Endothelial cell of umbilical vein (primary cell): ENCODE results near the gene LRRC74B. TPM values are rescaled to one million over a fixed set of nuclear protein-coding genes. Genes with fewer than 3 reads are reported as not detected.

Experiments
- BruUV-seq: library from RNA; stranded (reverse); fragments of 400-500 nt; replicated peaks from 2 replicates; lab custom pipeline; 2021; lab: Mats Ljungman, UMichigan
- CTCF ChIA-PET: fragments of 300-600, 350-600 bp; sonication (Branson Sonifier 250); formaldehyde crosslinking; loops from one replicate; lab custom pipeline; 2021; ENCODE audit warnings: antibody characterized with exemption, inconsistent platforms; lab: Charles Lee
- POLR2A ChIA-PET: fragments of 300-600, 350-600 bp; sonication (Branson Sonifier 250); formaldehyde crosslinking; loops from one replicate; lab custom pipeline; 2021; ENCODE audit warnings: antibody characterized with exemption, inconsistent platforms; lab: Charles Lee
- DNase-seq: peaks from one replicate; pipeline ENCODE4 v3.0.0-alpha.2; 2011; ENCODE audit warnings: low read depth, low spot score
- FAIRE-seq: peaks from 2 replicates; lab custom pipeline; 2011; peaks lifted over from hg19 to GRCh38; lab: Jason Lieb, UNC
- H2AFZ ChIP-seq: 2 replicates; pipeline ENCODE4 v1.6.0; 2012; ENCODE audit warnings: low read depth, low read length, control low read depth, inconsistent platforms
- H3K27ac ChIP-seq: 2 replicates; pipeline ENCODE4 v1.5.1; 2011; ENCODE audit warnings: low read depth, mild to moderate bottlenecking, control low read depth, low read length, moderate library complexity; ENCODE audit not compliant: insufficient read depth
- H3K27me3 ChIP-seq, 2 experiments: 2 replicates each; pipeline versions ENCODE4 v1.6.0 to v1.6.1; 2011; ENCODE audit warnings: low read length in 2 of 2, mixed read lengths in 1 of 2; ENCODE audit not compliant: control insufficient read depth in 2 of 2, insufficient read depth in 2 of 2
- H3K36me3 ChIP-seq, 2 experiments: 2 replicates in 1 of 2; 3 replicates in 1 of 2; pipeline ENCODE4 v1.5.1; 2011; ENCODE audit warnings: low read length in 2 of 2, mild to moderate bottlenecking in 1 of 2, moderate library complexity in 1 of 2; ENCODE audit not compliant: control insufficient read depth in 2 of 2, insufficient read depth in 2 of 2; ENCODE audit errors: extremely low read depth in 1 of 2
- H3K4me1 ChIP-seq: 3 replicates; pipeline ENCODE4 v1.5.1; 2011; ENCODE audit warnings: mild to moderate bottlenecking, low read length; ENCODE audit not compliant: control insufficient read depth, insufficient read depth; ENCODE audit errors: extremely low read depth
- H3K4me2 ChIP-seq: 2 replicates; pipeline ENCODE4 v1.6.1; 2011; ENCODE audit warnings: low read length, control low read depth, mixed read lengths; ENCODE audit not compliant: insufficient read depth
- H3K4me3 ChIP-seq, 3 experiments: fragments of 200-600 bp in 1 of 3; sonication (generic), shearing (Covaris generic) in 1 of 3; replicated peaks in 1 of 3; 2 replicates each; pipeline ENCODE4 v1.5.1; 2011 to 2016; ENCODE audit warnings: control low read depth in 3 of 3, low read length in 3 of 3, mild to moderate bottlenecking in 2 of 3, inconsistent platforms in 1 of 3, low read depth in 1 of 3, moderate library complexity in 1 of 3; ENCODE audit not compliant: insufficient read depth in 1 of 3
- H3K79me2 ChIP-seq: 2 replicates; pipeline ENCODE4 v1.6.0; 2012; ENCODE audit warnings: low read length, inconsistent platforms; ENCODE audit not compliant: control insufficient read depth, insufficient read depth
- H3K9ac ChIP-seq: replicated peaks from 2 replicates; pipeline ENCODE3; 2011; ENCODE audit warnings: low read length, control low read depth; ENCODE audit not compliant: insufficient read depth; ENCODE audit errors: extremely low read depth
- H3K9me1 ChIP-seq: replicated peaks from 3 replicates; pipeline ENCODE4 v1.6.0; 2011; ENCODE audit warnings: mild to moderate bottlenecking, low read length; ENCODE audit not compliant: control insufficient read depth, insufficient read depth; ENCODE audit errors: extremely low read depth
- H3K9me3 ChIP-seq: replicated peaks from 2 replicates; pipeline ENCODE4 v1.5.1; 2012; ENCODE audit warnings: low read length, inconsistent platforms; ENCODE audit not compliant: control insufficient read depth, insufficient read depth
- H4K20me1 ChIP-seq: replicated peaks from 2 replicates; pipeline ENCODE3; 2011; ENCODE audit warnings: mild to moderate bottlenecking, low read length; ENCODE audit not compliant: control insufficient read depth, insufficient read depth; ENCODE audit errors: extremely low read depth
- CTCF ChIP-seq, 2 donors: IDR thresholded peaks; 1 replicate in 1 of 2; 2 replicates in 1 of 2; pipeline ENCODE4 v1.5.1; 2011; ENCODE audit warnings: low read length in 2 of 2, mild to moderate bottlenecking in 2 of 2, moderate library complexity in 2 of 2, control low read depth in 1 of 2, inconsistent platforms in 1 of 2, low read depth in 1 of 2; ENCODE audit not compliant: insufficient read depth in 1 of 2; ENCODE audit errors: extremely low read depth in 1 of 2
- EZH2 ChIP-seq: IDR thresholded peaks from 2 replicates; pipeline ENCODE4 v1.6.1; 2012; ENCODE audit warnings: borderline replicate concordance, low read depth, mild to moderate bottlenecking, moderate library complexity, low read length, inconsistent platforms; ENCODE audit not compliant: severe bottlenecking
- FOS ChIP-seq: IDR thresholded peaks from 2 replicates; pipeline ENCODE4 v1.6.1; 2011; ENCODE audit warnings: mild to moderate bottlenecking, low read length, moderate library complexity, borderline replicate concordance; ENCODE audit not compliant: insufficient read depth
- GATA2 ChIP-seq: IDR thresholded peaks from 2 replicates; pipeline ENCODE4 v1.7.0; 2011; ENCODE audit warnings: low read depth, mild to moderate bottlenecking, moderate library complexity, mixed read lengths, low read length; ENCODE audit not compliant: insufficient read length, insufficient read depth
- JUN ChIP-seq: IDR thresholded peaks from 2 replicates; pipeline ENCODE4 v1.6.1; 2011; ENCODE audit warnings: borderline replicate concordance, low read depth; ENCODE audit not compliant: insufficient read length, insufficient read depth
- MAX ChIP-seq: IDR thresholded peaks from 2 replicates; pipeline ENCODE4 v1.6.1; 2011; ENCODE audit not compliant: insufficient read depth, insufficient read length
- MYC ChIP-seq: IDR thresholded peaks from one replicate; pipeline ENCODE4 v1.6.1; 2011; ENCODE audit warnings: mild to moderate bottlenecking, low read depth, low read length
- POLR2A ChIP-seq: IDR thresholded peaks from 2 replicates; pipeline ENCODE4 v1.6.1; 2012; ENCODE audit warnings: low read depth, mild to moderate bottlenecking, control low read depth, low read length
- POLR2AphosphoS5 ChIP-seq: IDR thresholded peaks from 2 replicates; pipeline ENCODE4 v1.6.1; 2012; ENCODE audit warnings: low read depth, mild to moderate bottlenecking, control low read depth, low read length, moderate library complexity; ENCODE audit not compliant: insufficient read depth
- dilution Hi-C: fragments of 300-500 bp; cut with MboI; formaldehyde crosslinking; loops from one replicate; pipeline ENCODE4 v1.15.0; 2019; ENCODE audit warnings: low sequenced_read_pairs; ENCODE audit not compliant: extremely low pct_ligation_motif_present
- intact Hi-C: fragments of 100-400 bp; cut with micrococcal nuclease; formaldehyde crosslinking; loops from one replicate; pipeline ENCODE4 v1.10.0; 2022
- polyA plus RNA-seq, 4 experiments: library from polyadenylated mRNA; depleted of rRNA in 3 of 4; stranded (reverse) in 3 of 4; unstranded in 1 of 4; fragments of >200 nt; gene quantifications; 2 replicates each; pipeline versions ENCODE4 v1.2.1 to v1.2.3, GENCODE V29; 2011 to 2012; ENCODE audit warnings: missing spikeins in 1 of 4
- total RNA-seq: library from RNA; stranded (reverse); gene quantifications from 2 replicates; pipeline ENCODE4 v1.2.3, GENCODE V29; 2021

Gene LRRC74B
- total and polyA plus RNA-seq, 2 donors (not counting 3 experiments of a cell fraction or from before 2014, with no cell fraction given): not detected

- Histone ChIP-seq H3K36me3 (no peaks in the 10 kb centered on the region), H3K27ac (no peak overlapping the region), H3K9me1 (no peaks in the 10 kb centered on the region), H3K27me3 (peaks cover 2 to 4% of the 10 kb centered on the region in 2 experiments), H3K9ac (no peak overlapping the region), H3K4me3 (no peak overlapping the region), H3K4me2 (no peak overlapping the region), H3K79me2 (no peaks in the 10 kb centered on the region), H3K4me1 (no peaks in the 10 kb centered on the region), H4K20me1 (no peaks in the 10 kb centered on the region), H3K9me3 (no peaks in the 10 kb centered on the region), H2AFZ (no peak overlapping the region)
- dilution Hi-C loops (no loop called here), intact Hi-C loops (no loop called here)
- FAIRE-seq (no peak), DNase-seq (no peak)
- ChIA-PET CTCF (no interaction called here), POLR2A (no interaction called here)
- no TSS peak for BruUV-seq
- no peak for TF ChIP-seq MYC
- no peak for TF ChIP-seq POLR2AphosphoS5
- TF ChIP-seq MAX: no peak
- TF ChIP-seq POLR2A: no peak
- TF ChIP-seq FOS: no peak
- TF ChIP-seq JUN: no peak
- no peak for TF ChIP-seq GATA2
- TF ChIP-seq EZH2: no peak
- no peak for TF ChIP-seq CTCF (IDR thresholded peaks at IDR 0.05; ENCODE audit: extremely low read depth in 1 of 2, insufficient read depth in 1 of 2, low read depth in 1 of 2, low read length in 2 of 2)
These were observed 59.5 kb downstream of the LRRC74B start for GRCh38 chr22:21105294-21105693.
